Osteoblast (primary cell): ENCODE measurements around the gene GALP. TPM values are rescaled to one million over a fixed set of nuclear protein-coding genes. Genes with fewer than 3 reads are reported as not detected.

Experiments used
- DNase-seq: peaks from one replicate; pipeline ENCODE4 v3.0.0; 2011; ENCODE audit warnings: low spot score, mixed read lengths; ENCODE audit not compliant: insufficient read length; ENCODE audit errors: missing footprints
- H2AFZ ChIP-seq: 2 replicates; pipeline ENCODE4 v1.6.0; 2011; ENCODE audit warnings: mild to moderate bottlenecking, low read length
- H3K27ac ChIP-seq: 2 replicates; pipeline ENCODE4 v1.5.1; 2011; ENCODE audit warnings: mild to moderate bottlenecking, low read depth, low read length, moderate library complexity
- H3K27me3 ChIP-seq: 2 replicates; pipeline ENCODE4 v1.6.0; 2012; ENCODE audit warnings: mild to moderate bottlenecking, control low read depth, inconsistent platforms, low read length, moderate library complexity; ENCODE audit not compliant: insufficient read depth
- H3K36me3 ChIP-seq: 2 replicates; pipeline ENCODE4 v1.5.1; 2011; ENCODE audit warnings: mild to moderate bottlenecking, low read length, control low read depth, moderate library complexity; ENCODE audit not compliant: insufficient read depth
- H3K4me1 ChIP-seq: 2 replicates; pipeline ENCODE4 v1.5.1; 2011; ENCODE audit warnings: mild to moderate bottlenecking, low read length, control low read depth, moderate library complexity; ENCODE audit not compliant: insufficient read depth
- H3K4me2 ChIP-seq: 2 replicates; pipeline ENCODE4 v1.6.0; 2011; ENCODE audit warnings: mild to moderate bottlenecking, low read length; ENCODE audit not compliant: insufficient read depth
- H3K4me3 ChIP-seq: fragments of 200-600 bp; sonication (generic); 3 replicates; pipeline ENCODE4 v1.5.1; 2012; ENCODE audit warnings: mild to moderate bottlenecking, low read length, inconsistent platforms; ENCODE audit not compliant: insufficient read depth
- H3K79me2 ChIP-seq: 2 replicates; pipeline ENCODE4 v1.6.0; 2012; ENCODE audit warnings: mild to moderate bottlenecking, low read length, control low read depth, inconsistent platforms; ENCODE audit not compliant: insufficient read depth
- H3K9me3 ChIP-seq: 2 replicates; pipeline ENCODE4 v1.5.1; 2011; ENCODE audit warnings: low read depth, low read length, control low read depth
- H4K20me1 ChIP-seq: 2 replicates; pipeline ENCODE4 v1.6.0; 2012; ENCODE audit warnings: mild to moderate bottlenecking, low read length, control low read depth; ENCODE audit not compliant: insufficient read depth
- total RNA-seq: library from RNA; depleted of rRNA; stranded (reverse); fragments of >200 nt; gene quantifications from 2 replicates; pipeline ENCODE4 v1.2.3, GENCODE V29; 2012
- TF ChIP-seq, protein P1 (sequence below): IDR thresholded peaks from 2 replicates; pipeline ENCODE4 v1.5.1; 2011; ENCODE audit warnings: mild to moderate bottlenecking, low read depth, low read length, moderate library complexity; ENCODE audit errors: extremely low read depth

Gene GALP
- total RNA-seq, 1 donor = not detected

DNA sequence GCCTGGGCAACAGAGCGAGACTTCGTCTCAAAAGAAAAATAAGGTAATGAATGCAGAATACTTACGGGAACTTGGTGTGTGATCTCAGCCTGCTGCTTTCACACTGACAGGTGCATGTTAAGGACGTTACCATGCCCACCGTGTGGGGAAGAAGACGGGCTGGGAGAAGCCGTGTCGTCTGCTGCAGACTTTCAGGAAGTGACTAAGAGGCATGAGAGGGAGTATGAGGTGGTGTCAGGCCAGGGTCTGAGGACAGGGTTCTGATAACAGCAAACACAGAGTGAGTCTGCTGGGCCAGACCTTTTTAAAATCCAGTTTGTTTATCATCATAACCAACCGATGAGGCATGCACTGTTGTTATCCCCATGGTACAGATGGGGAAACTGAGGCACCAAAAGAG is 13.6 kb upstream of the GALP start:
- Histone ChIP-seq H3K4me2 (no peak overlapping the region), H3K9me3 (no peaks in the 10 kb centered on the region), H3K27ac (no peak overlapping the region), H3K4me1 (no peaks in the 10 kb centered on the region), H2AFZ (no peak overlapping the region), H3K4me3 (no peak overlapping the region), H4K20me1 (no peaks in the 10 kb centered on the region), H3K27me3 (no peaks in the 10 kb centered on the region), H3K79me2 (no peaks in the 10 kb centered on the region), H3K36me3 (peaks cover 16% of the 10 kb centered on the region)
- TF ChIP-seq, protein P1, sequence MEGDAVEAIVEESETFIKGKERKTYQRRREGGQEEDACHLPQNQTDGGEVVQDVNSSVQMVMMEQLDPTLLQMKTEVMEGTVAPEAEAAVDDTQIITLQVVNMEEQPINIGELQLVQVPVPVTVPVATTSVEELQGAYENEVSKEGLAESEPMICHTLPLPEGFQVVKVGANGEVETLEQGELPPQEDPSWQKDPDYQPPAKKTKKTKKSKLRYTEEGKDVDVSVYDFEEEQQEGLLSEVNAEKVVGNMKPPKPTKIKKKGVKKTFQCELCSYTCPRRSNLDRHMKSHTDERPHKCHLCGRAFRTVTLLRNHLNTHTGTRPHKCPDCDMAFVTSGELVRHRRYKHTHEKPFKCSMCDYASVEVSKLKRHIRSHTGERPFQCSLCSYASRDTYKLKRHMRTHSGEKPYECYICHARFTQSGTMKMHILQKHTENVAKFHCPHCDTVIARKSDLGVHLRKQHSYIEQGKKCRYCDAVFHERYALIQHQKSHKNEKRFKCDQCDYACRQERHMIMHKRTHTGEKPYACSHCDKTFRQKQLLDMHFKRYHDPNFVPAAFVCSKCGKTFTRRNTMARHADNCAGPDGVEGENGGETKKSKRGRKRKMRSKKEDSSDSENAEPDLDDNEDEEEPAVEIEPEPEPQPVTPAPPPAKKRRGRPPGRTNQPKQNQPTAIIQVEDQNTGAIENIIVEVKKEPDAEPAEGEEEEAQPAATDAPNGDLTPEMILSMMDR = no peak
- DNase-seq = peak; percentile 88

GRCh38 chr19:56163097-56163496 is 12.7 kb upstream of the GALP start:
- TF ChIP-seq, protein P1 = no peak
- Histone ChIP-seq H2AFZ (no peak overlapping the region), H3K79me2 (no peaks in the 10 kb centered on the region), H3K27me3 (no peaks in the 10 kb centered on the region), H3K4me3 (no peak overlapping the region), H4K20me1 (no peaks in the 10 kb centered on the region), H3K36me3 (peaks cover 16% of the 10 kb centered on the region), H3K27ac (no peak overlapping the region), H3K4me1 (no peaks in the 10 kb centered on the region), H3K4me2 (no peak overlapping the region), H3K9me3 (no peaks in the 10 kb centered on the region)
- DNase-seq = no peak

GRCh38 chr19:56167064-56167578 is 8.7 kb upstream of the GALP start:
- no peak overlapping the region for H3K27ac ChIP-seq
- H3K4me2 ChIP-seq = no peak overlapping the region
- H3K27me3 ChIP-seq = no peaks in the 10 kb centered on the region
- no peak overlapping the region for H3K4me3 ChIP-seq
- H3K79me2 ChIP-seq = no peaks in the 10 kb centered on the region
- no peaks in the 10 kb centered on the region for H3K9me3 ChIP-seq
- no peaks in the 10 kb centered on the region for H3K36me3 ChIP-seq
- no peaks in the 10 kb centered on the region for H4K20me1 ChIP-seq
- H2AFZ ChIP-seq = no peak overlapping the region
- peak; percentile 83 for DNase-seq
- TF ChIP-seq, protein P1 = no peak
- no peaks in the 10 kb centered on the region for H3K4me1 ChIP-seq

GRCh38 chr19:56170261-56170660 is 5.5 kb upstream of the GALP start:
- H3K9me3 ChIP-seq = no peaks in the 10 kb centered on the region
- no peak overlapping the region for H3K4me2 ChIP-seq
- no peaks in the 10 kb centered on the region for H3K4me1 ChIP-seq
- H3K4me3 ChIP-seq = no peak overlapping the region
- TF ChIP-seq, protein P1 = no peak
- no peak for DNase-seq
- no peaks in the 10 kb centered on the region for H3K36me3 ChIP-seq
- no peak overlapping the region for H2AFZ ChIP-seq
- H3K27ac ChIP-seq = no peak overlapping the region
- no peaks in the 10 kb centered on the region for H4K20me1 ChIP-seq
- H3K79me2 ChIP-seq = no peaks in the 10 kb centered on the region
- no peaks in the 10 kb centered on the region for H3K27me3 ChIP-seq
